Measurements from ENCODE around the gene ZMYM1. TPM values are rescaled to one million over a fixed set of nuclear protein-coding genes. Genes with fewer than 3 reads are reported as not detected.
A peak's percentile ranks its signal among the peaks of the same experiment; 100 is the strongest.
"Not testable (repeated sequence)": the region's sequence is repeated elsewhere in the genome, so short reads cannot be mapped to it uniquely, and the experiment has no call there.

ZMYM1 gene
- polyA plus RNA-seq, 1 donor from 2014 or later, result 17.2 TPM

- Mint-ChIP-seq H3K27ac (no peak overlapping the region), H3K36me3 (peaks cover 7% of the 10 kb centered on the region), H3K27me3 (no peaks in the 10 kb centered on the region), H3K4me3 (no peak overlapping the region), H3K4me1 (peaks cover 2 to 4% (median 3%) of the 10 kb centered on the region in 3 donors), H3K9me3 (no peaks in the 10 kb centered on the region)
Observed at GRCh38 chr1:35115459-35116383, 36.5 kb downstream of the ZMYM1 start.

GRCh38 chr1:35120458-35121133 is 41.4 kb downstream of the ZMYM1 start:
- H3K9me3 Mint-ChIP-seq, result peaks cover 0 to 3% (median 2%) of the 10 kb centered on the region in 3 donors
- peaks cover 1% of the 10 kb centered on the region for H3K36me3 Mint-ChIP-seq
- H3K27ac Mint-ChIP-seq, result peak overlapping the region in 1 of 3 donors; percentile 2
- H3K4me1 Mint-ChIP-seq, result peaks cover 2 to 8% (median 8%) of the 10 kb centered on the region in 3 donors
- peak overlapping the region in 3 of 4 donors; percentile 64 to 82 (median 76) for H3K4me3 Mint-ChIP-seq
- peaks cover 4% of the 10 kb centered on the region for H3K27me3 Mint-ChIP-seq

GRCh38 chr1:35122311-35122710 is 43.1 kb downstream of the ZMYM1 start:
- Mint-ChIP-seq H3K27me3 (peaks cover 4% of the 10 kb centered on the region), H3K4me1 (peaks cover 2 to 8% (median 8%) of the 10 kb centered on the region in 3 donors), H3K27ac (no peak overlapping the region), H3K9me3 (peaks cover 0 to 10% (median 3%) of the 10 kb centered on the region in 3 donors), H3K36me3 (peaks cover 1% of the 10 kb centered on the region), H3K4me3 (no peak overlapping the region)

- Mint-ChIP-seq H3K27me3 (peaks cover 4% of the 10 kb centered on the region), H3K9me3 (peaks cover 4 to 10% (median 6%) of the 10 kb centered on the region in 3 donors), H3K27ac (no peak overlapping the region), H3K4me3 (no peak overlapping the region), H3K4me1 (peaks cover 0 to 3% (median 3%) of the 10 kb centered on the region in 3 donors), H3K36me3 (no peaks in the 10 kb centered on the region)
Observed at GRCh38 chr1:35126546-35126945, 47.4 kb downstream of the ZMYM1 start.

GRCh38 chr1:35129080-35129479 is 49.9 kb downstream of the ZMYM1 start:
- H3K36me3 Mint-ChIP-seq, result no peaks in the 10 kb centered on the region
- H3K4me3 Mint-ChIP-seq, result peak overlapping the region in 1 of 4 donors; percentile 23
- no peak overlapping the region for H3K27ac Mint-ChIP-seq
- H3K4me1 Mint-ChIP-seq, result no peaks in the 10 kb centered on the region
- H3K9me3 Mint-ChIP-seq, result peaks cover 4 to 10% (median 6%) of the 10 kb centered on the region in 3 donors
- H3K27me3 Mint-ChIP-seq, result peaks cover 2% of the 10 kb centered on the region

GRCh38 chr1:35136780-35137179 is 57.6 kb downstream of the ZMYM1 start:
- peaks cover 6% of the 10 kb centered on the region for H3K27me3 Mint-ChIP-seq
- H3K36me3 Mint-ChIP-seq, result no peaks in the 10 kb centered on the region
- H3K27ac Mint-ChIP-seq, result no peak overlapping the region
- H3K4me3 Mint-ChIP-seq, result no peak overlapping the region
- H3K4me1 Mint-ChIP-seq, result no peaks in the 10 kb centered on the region
- no peaks in the 10 kb centered on the region for H3K9me3 Mint-ChIP-seq

GRCh38 chr1:35137590-35137989 is 58.4 kb downstream of the ZMYM1 start:
- H3K36me3 Mint-ChIP-seq, H3K4me1 Mint-ChIP-seq, H3K9me3 Mint-ChIP-seq, H3K4me3 Mint-ChIP-seq, H3K27ac Mint-ChIP-seq, H3K27me3 Mint-ChIP-seq: not testable (repeated sequence)

GRCh38 chr1:35142294-35142693 is 63.1 kb downstream of the ZMYM1 start:
- H3K36me3 Mint-ChIP-seq, H3K9me3 Mint-ChIP-seq, H3K27ac Mint-ChIP-seq, H3K27me3 Mint-ChIP-seq, H3K4me1 Mint-ChIP-seq, H3K4me3 Mint-ChIP-seq: not testable (repeated sequence)

GRCh38 chr1:35142728-35143127 is 63.5 kb downstream of the ZMYM1 start:
- not testable (repeated sequence) for H3K4me3 Mint-ChIP-seq, H3K27me3 Mint-ChIP-seq, H3K4me1 Mint-ChIP-seq, H3K27ac Mint-ChIP-seq, H3K36me3 Mint-ChIP-seq, H3K9me3 Mint-ChIP-seq

GRCh38 chr1:35143737-35144508 is 64.7 kb downstream of the ZMYM1 start:
- H3K4me1 Mint-ChIP-seq, result peaks cover 0 to 2% (median 0%) of the 10 kb centered on the region in 3 donors
- H3K36me3 Mint-ChIP-seq, result peaks cover 1% of the 10 kb centered on the region
- no peak overlapping the region for H3K27ac Mint-ChIP-seq
- no peak overlapping the region for H3K4me3 Mint-ChIP-seq
- no peaks in the 10 kb centered on the region for H3K9me3 Mint-ChIP-seq
- peaks cover 3% of the 10 kb centered on the region for H3K27me3 Mint-ChIP-seq

- H3K4me3 Mint-ChIP-seq, H3K27me3 Mint-ChIP-seq, H3K4me1 Mint-ChIP-seq, H3K9me3 Mint-ChIP-seq, H3K27ac Mint-ChIP-seq, H3K36me3 Mint-ChIP-seq: not testable (repeated sequence)
Observed at GRCh38 chr1:35145892-35146549, 66.8 kb downstream of the ZMYM1 start.

- Mint-ChIP-seq H3K9me3 (peaks cover 0 to 6% (median 3%) of the 10 kb centered on the region in 3 donors), H3K4me3 (no peak overlapping the region)
Observed at GRCh38 chr1:35151220-35151619, 72.0 kb downstream of the ZMYM1 start.

GRCh38 chr1:35164893-35165292 is 85.7 kb downstream of the ZMYM1 start:
- Mint-ChIP-seq H3K4me1 (no peaks in the 10 kb centered on the region), H3K4me3 (no peak overlapping the region), H3K27me3 (no peaks in the 10 kb centered on the region), H3K36me3 (no peaks in the 10 kb centered on the region), H3K27ac (no peak overlapping the region), H3K9me3 (peaks cover 0 to 6% (median 4%) of the 10 kb centered on the region in 3 donors)

More at GRCh38 chr1:35151220-35151619, 72.0 kb downstream of the ZMYM1 start:
- peaks cover 3% of the 10 kb centered on the region for H3K36me3 Mint-ChIP-seq
- no peaks in the 10 kb centered on the region for H3K4me1 Mint-ChIP-seq
- H3K27ac Mint-ChIP-seq, result no peak overlapping the region
- no peaks in the 10 kb centered on the region for H3K27me3 Mint-ChIP-seq

All from IgD-negative memory B cell (primary cell).